MM.1S (cell line): ENCODE results near the gene FAAH.

Experiments
- DNase-seq: peaks from one replicate; pipeline ENCODE4 v3.0.0-alpha.2; 2015
- H2AFZ ChIP-seq: fragments of 300-600 bp; sonication (generic); 2 replicates; pipeline ENCODE4 v1.6.0; 2016; ENCODE audit warnings: antibody characterized with exemption, low read length
- H3F3A ChIP-seq: fragments of 300-600 bp; sonication (generic); 2 replicates; pipeline ENCODE4 v1.6.1; 2016; ENCODE audit warnings: mild to moderate bottlenecking, antibody characterized with exemption, low read length, moderate library complexity, mixed read lengths; ENCODE audit not compliant: insufficient read depth
- H3K27ac ChIP-seq: fragments of 300-600 bp; sonication (generic); 2 replicates; pipeline ENCODE4 v1.5.1; 2016; ENCODE audit warnings: mild to moderate bottlenecking, low read length
- H3K27me3 ChIP-seq: fragments of 300-600 bp; sonication (generic); replicated peaks from 2 replicates; pipeline ENCODE4 v1.6.0; 2016; ENCODE audit warnings: low read length; ENCODE audit not compliant: insufficient read depth
- H3K36me3 ChIP-seq: fragments of 300-600 bp; sonication (generic); replicated peaks from 2 replicates; pipeline ENCODE4 v1.6.1; 2016; ENCODE audit warnings: mild to moderate bottlenecking, low read length, mixed read lengths; ENCODE audit not compliant: insufficient read depth
- H3K4me1 ChIP-seq: fragments of 300-600 bp; sonication (generic); 2 replicates; pipeline ENCODE4 v1.6.1; 2016; ENCODE audit warnings: low read length, mixed read lengths
- H3K4me2 ChIP-seq: fragments of 300-600 bp; sonication (generic); 2 replicates; pipeline ENCODE4 v1.6.0; 2016; ENCODE audit warnings: low read depth, low read length
- H3K4me3 ChIP-seq: fragments of 300-600 bp; sonication (generic); 2 replicates; pipeline ENCODE4 v1.5.1; 2016; ENCODE audit warnings: low read length, mixed read lengths
- H3K79me2 ChIP-seq: fragments of 300-600 bp; sonication (generic); 2 replicates; pipeline ENCODE4 v1.6.1; 2016; ENCODE audit warnings: mixed run types, low read length, mixed read lengths
- H3K9ac ChIP-seq: fragments of 300-600 bp; sonication (generic); 2 replicates; pipeline ENCODE4 v1.6.1; 2016; ENCODE audit warnings: low read length, mixed read lengths
- H3K9me2 ChIP-seq: fragments of 300-600 bp; sonication (generic); replicated peaks from 2 replicates; pipeline ENCODE4 v1.6.1; 2016; ENCODE audit warnings: mild to moderate bottlenecking, low read length, mixed read lengths; ENCODE audit not compliant: insufficient read depth
- H3K9me3 ChIP-seq: fragments of 300-600 bp; sonication (generic); replicated peaks from 2 replicates; pipeline ENCODE4 v1.6.1; 2016; ENCODE audit warnings: mild to moderate bottlenecking, low read length, mixed read lengths; ENCODE audit not compliant: insufficient read depth
- H4K20me1 ChIP-seq: fragments of 300-600 bp; sonication (generic); 2 replicates; pipeline ENCODE4 v1.6.1; 2016; ENCODE audit warnings: mild to moderate bottlenecking, low read length, moderate library complexity, mixed read lengths; ENCODE audit not compliant: insufficient read depth
- EZH2 ChIP-seq: fragments of 300-600 bp; sonication (generic); optimal IDR thresholded peaks from 2 replicates; pipeline ENCODE3; 2017; ENCODE audit warnings: low read depth, mild to moderate bottlenecking, antibody characterized with exemption, low read length, mixed read lengths
- EZH2phosphoT487 ChIP-seq: fragments of 300-600 bp; sonication (generic); IDR thresholded peaks from 2 replicates; pipeline ENCODE4 v1.6.1; 2018; ENCODE audit warnings: antibody characterized with exemption, low read length
- TF ChIP-seq, protein P1 (sequence below): fragments of 300-600 bp; sonication (generic); IDR thresholded peaks from 2 replicates; pipeline ENCODE4 v1.5.1; 2016; ENCODE audit warnings: antibody characterized with exemption, low read length, mixed read lengths

Gene FAAH

DNA sequence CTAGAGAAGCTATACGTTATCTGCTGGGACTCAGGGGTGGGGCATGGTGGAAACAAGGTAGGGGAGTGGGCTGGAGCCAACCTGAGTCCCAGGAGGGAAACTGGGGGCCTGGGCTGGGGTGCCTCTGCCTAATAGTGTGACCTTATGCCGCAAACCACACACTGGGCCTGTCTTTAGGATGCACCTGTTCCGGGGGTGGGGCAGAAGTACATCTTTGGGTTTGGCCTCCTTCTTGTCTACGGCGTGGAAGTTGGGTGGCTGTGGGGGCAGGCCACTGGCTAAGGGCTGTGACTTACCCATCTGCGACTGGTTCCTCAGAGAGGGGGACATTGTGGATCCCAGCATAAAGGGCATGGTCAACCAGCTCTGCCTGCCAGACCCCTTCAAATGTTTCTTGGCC, 44.2 kb downstream of the FAAH start:
- no peak for DNase-seq
- Histone ChIP-seq H3K79me2 (no peaks in the 10 kb centered on the region), H3K27me3 (peaks cover 6% of the 10 kb centered on the region; the same call in 1 of the 2 replicates), H2AFZ (no peak overlapping the region), H3K27ac (no peak overlapping the region), H3K4me1 (no peaks in the 10 kb centered on the region), H3K9me3 (no peaks in the 10 kb centered on the region), H3F3A (0 out of 2 replicates have a peak, but pooled peaks cover 3% of the 10 kb centered on the region), H3K9me2 (no peaks in the 10 kb centered on the region), H3K36me3 (no peaks in the 10 kb centered on the region), H3K4me3 (no peak overlapping the region), H3K4me2 (no peak overlapping the region), H3K9ac (no peak overlapping the region), H4K20me1 (no peaks in the 10 kb centered on the region)
- TF ChIP-seq EZH2phosphoT487 (no peak), EZH2 (no peak)
- TF ChIP-seq, protein P1, sequence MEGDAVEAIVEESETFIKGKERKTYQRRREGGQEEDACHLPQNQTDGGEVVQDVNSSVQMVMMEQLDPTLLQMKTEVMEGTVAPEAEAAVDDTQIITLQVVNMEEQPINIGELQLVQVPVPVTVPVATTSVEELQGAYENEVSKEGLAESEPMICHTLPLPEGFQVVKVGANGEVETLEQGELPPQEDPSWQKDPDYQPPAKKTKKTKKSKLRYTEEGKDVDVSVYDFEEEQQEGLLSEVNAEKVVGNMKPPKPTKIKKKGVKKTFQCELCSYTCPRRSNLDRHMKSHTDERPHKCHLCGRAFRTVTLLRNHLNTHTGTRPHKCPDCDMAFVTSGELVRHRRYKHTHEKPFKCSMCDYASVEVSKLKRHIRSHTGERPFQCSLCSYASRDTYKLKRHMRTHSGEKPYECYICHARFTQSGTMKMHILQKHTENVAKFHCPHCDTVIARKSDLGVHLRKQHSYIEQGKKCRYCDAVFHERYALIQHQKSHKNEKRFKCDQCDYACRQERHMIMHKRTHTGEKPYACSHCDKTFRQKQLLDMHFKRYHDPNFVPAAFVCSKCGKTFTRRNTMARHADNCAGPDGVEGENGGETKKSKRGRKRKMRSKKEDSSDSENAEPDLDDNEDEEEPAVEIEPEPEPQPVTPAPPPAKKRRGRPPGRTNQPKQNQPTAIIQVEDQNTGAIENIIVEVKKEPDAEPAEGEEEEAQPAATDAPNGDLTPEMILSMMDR, result no peak

DNA sequence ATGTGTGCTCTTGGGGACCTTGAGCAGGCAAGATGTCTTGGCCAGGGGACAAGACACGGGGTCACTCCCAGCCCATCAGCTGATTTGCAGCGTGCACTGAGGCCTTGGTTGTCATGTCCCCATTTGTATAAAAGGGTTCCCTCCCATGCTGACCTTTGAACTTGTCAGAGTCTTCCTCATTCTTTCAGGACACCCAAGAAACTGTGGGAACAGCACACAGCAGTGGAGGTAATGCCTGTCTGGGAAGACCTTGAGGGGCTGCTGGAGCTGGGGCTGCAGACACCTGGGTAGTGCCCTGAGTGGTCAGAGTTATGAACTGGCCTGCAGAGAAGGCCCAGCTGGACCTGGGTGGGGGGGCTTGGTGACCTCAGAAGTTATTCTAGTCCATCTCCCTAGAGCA, 46.4 kb downstream of the FAAH start:
- H3K36me3 ChIP-seq, result no peaks in the 10 kb centered on the region
- no peak overlapping the region for H3K9ac ChIP-seq
- H3K9me3 ChIP-seq, result no peaks in the 10 kb centered on the region
- no peaks in the 10 kb centered on the region for H4K20me1 ChIP-seq
- no peaks in the 10 kb centered on the region for H3K79me2 ChIP-seq
- TF ChIP-seq, protein P1, result no peak
- TF ChIP-seq EZH2phosphoT487 (no peak), EZH2 (no peak)
- no peak overlapping the region for H3K4me2 ChIP-seq
- DNase-seq, result no peak
- peaks cover 18% of the 10 kb centered on the region for H3K27me3 ChIP-seq
- H3F3A ChIP-seq, result 0 out of 2 replicates have a peak, but pooled peaks cover 3% of the 10 kb centered on the region
- H3K27ac ChIP-seq, result no peak overlapping the region
- no peaks in the 10 kb centered on the region for H3K4me1 ChIP-seq
- no peak overlapping the region for H2AFZ ChIP-seq
- no peaks in the 10 kb centered on the region for H3K9me2 ChIP-seq
- H3K4me3 ChIP-seq, result no peak overlapping the region

DNA sequence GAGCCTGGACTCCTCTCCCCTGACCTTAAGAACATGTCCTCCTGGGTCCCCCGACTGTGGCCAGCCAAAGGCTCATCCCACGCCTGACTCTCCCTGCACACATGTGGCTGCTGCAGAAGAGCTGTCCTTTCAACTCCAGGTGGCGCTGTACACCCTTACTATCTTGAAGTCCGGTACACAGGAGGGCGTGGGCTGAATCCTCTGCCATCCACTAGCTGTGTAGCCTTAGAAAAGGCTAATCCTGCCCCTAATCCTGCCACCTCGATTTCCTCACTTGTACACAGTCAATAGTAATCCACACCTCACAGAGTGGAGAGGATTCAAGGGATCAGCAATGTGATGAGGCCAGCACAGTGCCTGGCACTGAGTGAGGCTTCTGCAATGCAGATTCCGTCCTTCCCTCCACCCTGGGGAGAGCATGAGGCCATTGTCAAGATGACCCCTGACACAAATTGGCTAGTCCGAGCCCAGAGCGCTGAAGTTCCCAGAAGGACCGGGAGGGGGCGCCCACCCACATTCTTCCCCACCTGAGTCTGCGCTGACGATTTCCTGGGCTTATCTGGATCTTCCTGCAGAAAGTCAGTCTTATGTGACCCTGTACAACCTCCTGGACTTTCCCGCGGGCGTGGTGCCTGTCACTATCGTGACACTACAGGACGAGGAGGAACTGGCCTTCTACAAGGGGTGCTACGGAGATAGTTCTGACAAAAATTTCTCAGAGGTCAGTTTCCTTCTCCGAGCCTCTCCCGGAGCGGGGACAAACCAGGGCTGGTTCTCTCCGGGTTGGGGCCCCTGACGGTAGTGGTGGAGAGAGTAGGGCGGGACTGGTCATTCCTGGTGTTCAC, 48.4 kb downstream of the FAAH start:
- peak overlapping the region; percentile 56 for H3K4me3 ChIP-seq
- H3K27ac ChIP-seq, result peak overlapping the region; percentile 5; the same call in 1 of the 2 replicates
- 0 out of 2 replicates have a peak, but pooled peaks cover 3% of the 10 kb centered on the region for H3F3A ChIP-seq
- no peaks in the 10 kb centered on the region for H3K9me2 ChIP-seq
- H2AFZ ChIP-seq, result peak overlapping the region; percentile 93
- no peaks in the 10 kb centered on the region for H3K4me1 ChIP-seq
- DNase-seq, result peak; percentile 83
- H4K20me1 ChIP-seq, result no peaks in the 10 kb centered on the region
- no peaks in the 10 kb centered on the region for H3K9me3 ChIP-seq
- peak overlapping the region; percentile 21; the same call in 1 of the 2 replicates for H3K9ac ChIP-seq
- H3K4me2 ChIP-seq, result peak overlapping the region; percentile 84
- H3K79me2 ChIP-seq, result no peaks in the 10 kb centered on the region
- no peaks in the 10 kb centered on the region for H3K36me3 ChIP-seq
- TF ChIP-seq EZH2, result no peak
- TF ChIP-seq, protein P1, result peak; percentile 86
- peaks cover 29% of the 10 kb centered on the region for H3K27me3 ChIP-seq
